Panc1 (cell line): ENCODE measurements around the gene CCDC88A. TPM values are rescaled to one million over a fixed set of nuclear protein-coding genes. Genes with fewer than 3 reads are reported as not detected.
A peak's percentile ranks its signal among the peaks of the same experiment; 100 is the strongest.

Source experiments
- ATAC-seq: fragments of 200-7000 bp; cut with Tn5 transposase; 2 replicates; pipeline ENCODE4 v1.9.1; 2020; ENCODE audit warnings: mild to moderate bottlenecking, moderate library complexity
- BruUV-seq: library from RNA; stranded (reverse); fragments of 400-500 nt; replicated peaks from 2 replicates; lab custom pipeline; 2021; lab: Mats Ljungman, UMichigan
- CTCF ChIA-PET: fragments of 300-600 bp; sonication (Branson Sonifier 250); formaldehyde crosslinking; loops from one replicate; lab custom pipeline; 2022; ENCODE audit warnings: antibody characterized with exemption; lab: Charles Lee
- POLR2A ChIA-PET: fragments of 300-600 bp; sonication (Branson Sonifier 250); formaldehyde crosslinking; loops from one replicate; lab custom pipeline; 2022; ENCODE audit warnings: antibody characterized with exemption; lab: Charles Lee
- DNase-seq: peaks from one replicate; pipeline ENCODE4 v3.0.0-alpha.2; 2010; ENCODE audit warnings: low read depth, low spot score
- H3K27ac ChIP-seq: 2 replicates; pipeline ENCODE4 v1.5.1; 2011; ENCODE audit warnings: mild to moderate bottlenecking, low read length, inconsistent platforms
- H3K27me3 ChIP-seq: fragments of 200-500 bp; sonication (Bioruptor generic); 2 replicates; pipeline ENCODE4 v1.6.0; 2014; ENCODE audit warnings: low read length, inconsistent platforms; ENCODE audit not compliant: control insufficient read depth, insufficient read depth
- H3K36me3 ChIP-seq: fragments of 200-500 bp; sonication (Bioruptor generic); 2 replicates; pipeline ENCODE4 v1.5.1; 2014; ENCODE audit warnings: inconsistent platforms, mild to moderate bottlenecking, low read length, moderate library complexity; ENCODE audit not compliant: control insufficient read depth, insufficient read depth
- H3K4me1 ChIP-seq: 2 replicates; pipeline ENCODE4 v1.5.1; 2011; ENCODE audit warnings: inconsistent platforms, mild to moderate bottlenecking, low read length, moderate library complexity; ENCODE audit not compliant: control insufficient read depth, insufficient read depth
- H3K4me3 ChIP-seq, 2 experiments: 2 replicates each; pipeline ENCODE4 v1.5.1; 2011 to 2012; ENCODE audit warnings: low read depth in 2 of 2, low read length in 2 of 2, mild to moderate bottlenecking in 2 of 2, inconsistent platforms in 1 of 2, moderate library complexity in 1 of 2
- H3K9me3 ChIP-seq: fragments of 200-500 bp; sonication (Bioruptor generic); 2 replicates; pipeline ENCODE4 v1.5.1; 2014; ENCODE audit warnings: low read depth, mild to moderate bottlenecking, inconsistent platforms, low read length, moderate library complexity; ENCODE audit not compliant: control insufficient read depth, insufficient read depth
- POLR2AphosphoS5 ChIP-seq: IDR thresholded peaks from 2 replicates; pipeline ENCODE4 v1.6.1; 2012; ENCODE audit warnings: mild to moderate bottlenecking, low read depth, low read length, moderate library complexity
- SIN3A ChIP-seq: IDR thresholded peaks from 2 replicates; pipeline ENCODE4 v1.6.1; 2012; ENCODE audit warnings: low read depth, mild to moderate bottlenecking, low read length, moderate library complexity, borderline replicate concordance; ENCODE audit not compliant: insufficient read depth
- TCF7L2 ChIP-seq: IDR thresholded peaks from 2 replicates; pipeline ENCODE4 v1.6.1; 2011; ENCODE audit warnings: mild to moderate bottlenecking, low read depth, low read length, inconsistent platforms
- in situ Hi-C: cut with HindIII; loops from 2 replicates; pipeline ENCODE4 v1.10.0; 2016; ENCODE audit warnings: low sequenced_read_pairs, low pct_unique_long_range_greater_than_20kb
- intact Hi-C: fragments of 100-400 bp; cut with micrococcal nuclease; formaldehyde crosslinking; loops from one replicate; pipeline ENCODE4 v1.10.0; 2022; ENCODE audit not compliant: unreplicated experiment
- total RNA-seq: library from RNA; stranded (reverse); gene quantifications from one replicate; pipeline ENCODE4 v1.2.1, GENCODE V29; 2021; ENCODE audit not compliant: unreplicated experiment
- TF ChIP-seq, protein P1 (sequence below), 2 experiments: IDR thresholded peaks; 2 replicates each; pipeline ENCODE4 v1.6.1; 2011 to 2012; ENCODE audit warnings: low read depth in 2 of 2, control low read depth in 1 of 2, low read length in 1 of 2, mild to moderate bottlenecking in 1 of 2, moderate library complexity in 1 of 2; ENCODE audit not compliant: insufficient read depth in 1 of 2
- TF ChIP-seq, protein P2 (sequence below): fragments of 450-650 bp; IDR thresholded peaks from 2 replicates; pipeline ENCODE4 v1.5.1; 2017; ENCODE audit warnings: mild to moderate bottlenecking

CCDC88A gene
- total RNA-seq, 1 experiment from 2014 or later: 99.8 TPM

DNA sequence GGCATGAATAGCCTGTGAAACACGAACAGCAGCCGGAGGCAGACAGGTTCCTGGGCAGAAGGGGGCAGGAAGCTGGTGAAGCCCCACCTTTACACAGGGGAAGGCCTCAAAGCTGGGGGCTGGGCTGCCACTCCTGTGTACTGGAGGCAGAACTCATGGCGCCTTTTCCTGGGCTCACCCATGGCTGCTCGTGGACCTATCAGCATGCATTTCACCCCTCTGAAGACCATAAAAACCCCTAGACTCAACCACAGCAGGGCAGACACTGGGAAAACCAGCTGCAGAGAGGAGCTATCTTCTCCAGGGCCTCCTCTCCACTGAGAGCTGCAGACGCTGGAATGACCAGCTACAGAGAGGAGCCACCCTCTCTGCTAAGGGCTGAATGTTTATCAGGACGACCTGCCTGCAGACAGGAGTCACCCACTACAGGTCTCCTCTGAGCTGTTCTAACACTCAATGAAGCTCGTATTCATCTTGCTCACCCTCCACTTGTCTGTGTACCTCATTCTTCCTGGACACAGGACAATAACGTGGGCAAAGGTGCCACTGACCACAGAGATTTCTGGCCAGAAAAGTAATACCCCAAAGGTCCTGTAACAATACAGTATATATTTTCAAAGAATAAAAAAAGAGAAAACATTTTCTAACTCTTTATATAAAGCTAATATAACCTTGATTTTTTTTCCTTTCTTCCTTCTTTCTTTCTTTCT is 18.9 kb upstream of the CCDC88A start:
- POLR2A ChIA-PET: no interaction called here
- no peak overlapping the region for H3K4me3 ChIP-seq
- 0 out of 2 replicates have a peak, but pooled peaks cover 2% of the 10 kb centered on the region for H3K27me3 ChIP-seq
- TF ChIP-seq POLR2AphosphoS5: no peak
- TF ChIP-seq, protein P1, sequence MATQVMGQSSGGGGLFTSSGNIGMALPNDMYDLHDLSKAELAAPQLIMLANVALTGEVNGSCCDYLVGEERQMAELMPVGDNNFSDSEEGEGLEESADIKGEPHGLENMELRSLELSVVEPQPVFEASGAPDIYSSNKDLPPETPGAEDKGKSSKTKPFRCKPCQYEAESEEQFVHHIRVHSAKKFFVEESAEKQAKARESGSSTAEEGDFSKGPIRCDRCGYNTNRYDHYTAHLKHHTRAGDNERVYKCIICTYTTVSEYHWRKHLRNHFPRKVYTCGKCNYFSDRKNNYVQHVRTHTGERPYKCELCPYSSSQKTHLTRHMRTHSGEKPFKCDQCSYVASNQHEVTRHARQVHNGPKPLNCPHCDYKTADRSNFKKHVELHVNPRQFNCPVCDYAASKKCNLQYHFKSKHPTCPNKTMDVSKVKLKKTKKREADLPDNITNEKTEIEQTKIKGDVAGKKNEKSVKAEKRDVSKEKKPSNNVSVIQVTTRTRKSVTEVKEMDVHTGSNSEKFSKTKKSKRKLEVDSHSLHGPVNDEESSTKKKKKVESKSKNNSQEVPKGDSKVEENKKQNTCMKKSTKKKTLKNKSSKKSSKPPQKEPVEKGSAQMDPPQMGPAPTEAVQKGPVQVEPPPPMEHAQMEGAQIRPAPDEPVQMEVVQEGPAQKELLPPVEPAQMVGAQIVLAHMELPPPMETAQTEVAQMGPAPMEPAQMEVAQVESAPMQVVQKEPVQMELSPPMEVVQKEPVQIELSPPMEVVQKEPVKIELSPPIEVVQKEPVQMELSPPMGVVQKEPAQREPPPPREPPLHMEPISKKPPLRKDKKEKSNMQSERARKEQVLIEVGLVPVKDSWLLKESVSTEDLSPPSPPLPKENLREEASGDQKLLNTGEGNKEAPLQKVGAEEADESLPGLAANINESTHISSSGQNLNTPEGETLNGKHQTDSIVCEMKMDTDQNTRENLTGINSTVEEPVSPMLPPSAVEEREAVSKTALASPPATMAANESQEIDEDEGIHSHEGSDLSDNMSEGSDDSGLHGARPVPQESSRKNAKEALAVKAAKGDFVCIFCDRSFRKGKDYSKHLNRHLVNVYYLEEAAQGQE (IDR thresholded peaks at IDR 0.05; ENCODE audit: insufficient read depth in 1 of 2, low read depth in 2 of 2, low read length in 1 of 2): no peak
- TF ChIP-seq TCF7L2: no peak
- TF ChIP-seq, protein P2, sequence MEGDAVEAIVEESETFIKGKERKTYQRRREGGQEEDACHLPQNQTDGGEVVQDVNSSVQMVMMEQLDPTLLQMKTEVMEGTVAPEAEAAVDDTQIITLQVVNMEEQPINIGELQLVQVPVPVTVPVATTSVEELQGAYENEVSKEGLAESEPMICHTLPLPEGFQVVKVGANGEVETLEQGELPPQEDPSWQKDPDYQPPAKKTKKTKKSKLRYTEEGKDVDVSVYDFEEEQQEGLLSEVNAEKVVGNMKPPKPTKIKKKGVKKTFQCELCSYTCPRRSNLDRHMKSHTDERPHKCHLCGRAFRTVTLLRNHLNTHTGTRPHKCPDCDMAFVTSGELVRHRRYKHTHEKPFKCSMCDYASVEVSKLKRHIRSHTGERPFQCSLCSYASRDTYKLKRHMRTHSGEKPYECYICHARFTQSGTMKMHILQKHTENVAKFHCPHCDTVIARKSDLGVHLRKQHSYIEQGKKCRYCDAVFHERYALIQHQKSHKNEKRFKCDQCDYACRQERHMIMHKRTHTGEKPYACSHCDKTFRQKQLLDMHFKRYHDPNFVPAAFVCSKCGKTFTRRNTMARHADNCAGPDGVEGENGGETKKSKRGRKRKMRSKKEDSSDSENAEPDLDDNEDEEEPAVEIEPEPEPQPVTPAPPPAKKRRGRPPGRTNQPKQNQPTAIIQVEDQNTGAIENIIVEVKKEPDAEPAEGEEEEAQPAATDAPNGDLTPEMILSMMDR: no peak
- no TSS peak for BruUV-seq
- H3K36me3 ChIP-seq: no peaks in the 10 kb centered on the region
- CTCF ChIA-PET: no interaction called here
- 0 out of 2 replicates have a peak, but pooled peaks have one; percentile 21 for ATAC-seq
- H3K4me1 ChIP-seq: peaks cover 3% of the 10 kb centered on the region; the same call in 1 of the 2 replicates
- H3K27ac ChIP-seq: no peak overlapping the region
- intact Hi-C loops (no loop called here), in situ Hi-C loops (no loop called here)
- H3K9me3 ChIP-seq: no peaks in the 10 kb centered on the region; the same call in 1 of the 2 replicates
- no peak for DNase-seq

DNA sequence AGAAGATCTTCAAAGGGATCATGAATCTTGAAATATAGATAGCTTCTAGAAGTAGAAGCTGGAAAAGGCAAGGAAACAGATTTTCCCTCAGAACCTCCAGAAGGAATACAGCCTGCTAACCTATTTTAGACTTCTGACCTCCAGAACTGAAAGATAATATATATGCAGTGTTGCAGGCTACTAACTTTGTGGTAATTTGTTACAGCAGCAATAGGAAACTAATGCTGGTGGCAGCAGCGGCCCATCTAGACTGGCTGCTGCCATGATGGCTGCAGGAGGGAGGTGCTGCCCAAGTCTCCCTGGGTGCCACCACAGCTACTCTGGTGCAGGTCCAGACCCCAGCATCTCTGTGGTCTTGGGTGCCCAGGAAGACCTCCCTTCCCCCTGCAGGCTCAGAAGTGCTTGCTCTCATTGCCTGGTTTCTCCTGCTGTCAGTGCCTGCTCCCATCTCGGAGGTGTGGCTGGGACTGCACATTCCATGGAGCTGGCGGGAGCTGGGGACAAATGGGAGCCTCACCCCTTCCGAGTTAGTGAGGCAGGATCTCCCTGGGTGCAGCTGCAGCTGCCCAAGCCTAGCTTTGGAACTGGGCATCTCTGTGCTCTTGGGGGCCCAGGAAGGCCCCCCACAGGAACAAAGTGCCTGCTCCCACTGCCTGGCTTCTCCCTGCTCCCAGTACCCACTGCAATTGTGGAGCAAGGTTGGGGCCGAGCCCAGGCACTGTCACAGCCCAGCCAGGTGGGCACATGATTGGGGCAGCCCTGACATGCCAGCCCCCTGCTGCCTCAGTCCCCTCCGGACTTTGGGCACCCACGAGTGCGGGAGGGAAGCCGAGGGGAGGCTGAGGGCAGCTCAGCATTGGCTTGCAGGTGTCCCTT is 18.1 kb upstream of the CCDC88A start:
- ATAC-seq (no peak), DNase-seq (no peak)
- no peak for TF ChIP-seq SIN3A
- no peak for TF ChIP-seq TCF7L2
- TF ChIP-seq POLR2AphosphoS5: no peak
- TF ChIP-seq, protein P1 (IDR thresholded peaks at IDR 0.05; ENCODE audit: insufficient read depth in 1 of 2, low read depth in 2 of 2, low read length in 1 of 2): no peak
- POLR2A ChIA-PET: no interaction called here
- H3K36me3 ChIP-seq: no peaks in the 10 kb centered on the region
- H3K4me3 ChIP-seq: no peak overlapping the region
- no peak overlapping the region for H3K27ac ChIP-seq
- intact Hi-C loops: no loop called here
- H3K27me3 ChIP-seq: 0 out of 2 replicates have a peak, but pooled peaks cover 2% of the 10 kb centered on the region
- H3K4me1 ChIP-seq: peaks cover 3% of the 10 kb centered on the region; the same call in 1 of the 2 replicates
- CTCF ChIA-PET: no interaction called here
- no TSS peak for BruUV-seq
- no peaks in the 10 kb centered on the region; the same call in 1 of the 2 replicates for H3K9me3 ChIP-seq
- in situ Hi-C loops: no loop called here
